Measurements from ENCODE around the gene SRGAP1.
"Not testable (repeated sequence)": the region's sequence is repeated elsewhere in the genome, so short reads cannot be mapped to it uniquely, and the experiment has no call there.

GRCh38 chr12:64195841-64196240, 351.3 kb downstream of the SRGAP1 start:
- TF ChIP-seq CTCF (IDR thresholded peaks at IDR 0.05); POLR2AphosphoS5 (IDR thresholded peaks at IDR 0.05; ENCODE audit: low read depth, low read length); REST (IDR thresholded peaks at IDR 0.05; ENCODE audit: insufficient read depth in 1 of 2, low read depth in 2 of 2, low read length in 1 of 2); SIN3A (IDR thresholded peaks at IDR 0.05; ENCODE audit: borderline replicate concordance, insufficient read depth, low read depth, low read length): not testable (repeated sequence)
